GM18861 (cell line): ENCODE data around the gene KIFC1.

Experiments used
- ATAC-seq: cut with Tn5 transposase; IDR thresholded peaks from one replicate; pipeline ENCODE4 v1.9.1; 2021; ENCODE audit not compliant: unreplicated experiment

KIFC1 gene

DNA sequence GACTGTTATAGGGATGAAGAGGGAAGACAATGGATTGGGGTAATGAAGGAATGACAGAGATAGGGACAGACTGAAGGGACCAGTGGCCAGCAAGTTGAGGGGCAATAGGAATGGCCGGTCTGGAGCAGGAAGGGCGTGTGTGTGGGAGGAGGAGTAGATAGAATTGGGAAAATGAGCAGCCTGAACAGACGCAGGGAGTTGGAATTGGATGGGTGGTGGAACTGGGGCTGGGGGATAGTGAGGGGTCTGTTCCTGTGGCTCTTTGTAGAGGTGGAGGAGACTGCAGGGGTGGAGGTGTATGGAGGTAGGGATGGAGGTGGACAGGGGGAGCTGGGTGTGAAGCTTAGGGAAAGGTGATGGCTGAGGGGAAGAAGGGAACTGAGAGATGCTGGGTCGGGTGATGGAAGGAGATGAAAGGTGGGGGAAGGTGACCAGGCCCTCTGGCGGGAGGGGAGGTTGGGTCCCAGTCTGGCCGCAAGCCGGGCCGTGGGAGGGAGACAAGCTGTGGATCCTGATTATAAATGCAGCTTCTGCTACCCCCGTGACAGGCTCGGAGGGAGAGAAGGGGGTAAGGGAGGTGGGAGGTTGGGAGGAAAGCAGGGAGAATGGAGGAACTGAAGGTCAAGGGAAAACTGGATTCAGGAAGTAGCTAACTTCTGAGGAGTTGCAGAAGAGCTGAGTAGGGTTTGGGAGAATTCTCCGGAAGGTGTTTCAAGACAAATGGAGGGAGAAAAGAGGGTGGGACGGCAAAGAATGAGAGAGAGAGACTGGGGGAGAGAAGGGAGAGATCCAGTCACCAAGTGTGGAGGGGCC, 33.4 kb downstream of the KIFC1 start:
- ATAC-seq = no peak

DNA sequence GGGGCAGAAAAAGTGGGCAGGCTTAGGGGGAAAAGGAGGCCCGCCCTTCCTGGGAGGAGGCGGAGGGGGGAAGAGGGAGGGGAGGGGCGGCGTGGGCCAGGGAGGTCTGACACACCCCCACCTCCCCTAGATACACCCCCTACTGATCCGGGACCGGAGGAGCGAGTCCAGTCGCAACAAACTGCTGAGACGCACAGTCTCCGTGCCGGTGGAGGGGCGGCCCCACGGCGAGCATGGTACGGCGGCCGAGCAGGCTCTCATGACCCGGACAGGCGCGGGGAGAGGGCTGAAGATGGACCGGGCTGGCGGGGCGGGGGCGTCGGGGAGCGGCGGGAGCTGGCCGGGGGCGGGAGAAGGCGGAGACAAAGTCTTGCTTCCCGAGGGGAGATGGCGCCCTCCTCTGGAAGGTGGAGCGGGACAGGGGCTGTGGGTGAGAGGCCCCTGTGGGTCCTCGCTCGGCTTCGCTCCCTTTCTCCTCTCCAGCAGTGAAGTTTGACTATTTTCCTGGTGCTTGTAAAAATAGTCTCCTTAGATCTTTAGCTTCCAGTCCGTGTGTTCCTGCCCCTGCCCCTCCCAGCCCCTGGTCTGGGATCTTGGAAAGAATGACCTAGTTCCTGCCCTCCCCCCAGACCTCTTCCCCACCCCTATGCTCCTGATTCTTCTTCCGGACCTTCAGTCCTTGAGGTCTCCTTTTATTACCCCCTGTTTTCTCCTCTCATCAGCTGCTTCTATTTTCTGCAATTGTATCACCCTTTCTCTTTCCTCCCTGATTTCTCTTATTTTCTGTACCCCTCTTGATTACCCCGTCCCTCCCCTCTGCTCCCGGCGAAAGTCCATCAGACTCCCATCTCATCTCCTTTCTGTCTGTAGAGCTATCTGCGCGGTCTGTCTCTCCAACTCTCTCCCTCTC, 34.3 kb downstream of the KIFC1 start:
- ATAC-seq = no peak

DNA sequence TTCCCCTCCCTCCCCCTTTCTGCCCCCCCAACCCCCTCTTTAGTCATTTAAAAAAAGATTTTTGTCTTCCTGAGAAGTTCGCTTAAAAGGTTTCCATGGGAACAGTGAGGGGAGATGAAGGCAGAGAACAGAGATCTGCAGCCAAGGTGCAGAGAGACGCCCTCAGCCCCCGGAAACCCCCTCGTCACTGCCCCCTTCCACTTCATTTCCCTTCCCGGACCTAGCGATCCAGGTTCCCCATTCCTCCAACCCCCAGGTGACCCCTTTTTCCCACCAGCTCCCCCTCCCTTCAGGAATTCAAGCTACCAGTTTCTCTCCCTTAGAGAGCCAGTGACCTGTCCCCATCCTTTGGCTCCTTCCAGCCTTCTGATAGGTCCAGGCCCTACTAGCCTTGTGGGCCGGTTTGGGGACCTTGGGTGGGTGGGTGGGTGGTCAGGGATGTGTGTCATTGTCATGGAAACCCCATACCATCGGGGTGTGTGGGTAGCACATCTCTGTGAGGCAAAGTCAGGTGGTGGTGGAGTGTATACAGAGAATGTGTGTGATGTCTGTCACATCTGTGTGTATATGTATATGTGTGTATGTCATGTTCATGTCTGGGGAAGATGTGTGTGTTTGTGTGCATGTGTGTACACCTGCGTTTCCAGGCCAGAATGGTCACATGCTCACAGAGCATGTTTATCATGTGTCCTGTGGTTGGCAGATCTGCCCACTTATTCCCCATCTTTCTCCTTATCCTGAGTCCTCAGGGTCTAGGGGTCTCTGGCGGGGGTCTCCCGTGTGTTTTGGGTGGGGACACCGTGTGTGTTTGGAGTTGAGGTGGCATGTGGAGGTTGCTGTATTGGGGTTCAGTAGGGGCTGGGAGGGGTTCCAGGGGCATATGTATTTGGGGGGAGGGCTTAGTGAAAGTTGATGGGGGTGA, 35.2 kb downstream of the KIFC1 start:
- no peak for ATAC-seq

DNA sequence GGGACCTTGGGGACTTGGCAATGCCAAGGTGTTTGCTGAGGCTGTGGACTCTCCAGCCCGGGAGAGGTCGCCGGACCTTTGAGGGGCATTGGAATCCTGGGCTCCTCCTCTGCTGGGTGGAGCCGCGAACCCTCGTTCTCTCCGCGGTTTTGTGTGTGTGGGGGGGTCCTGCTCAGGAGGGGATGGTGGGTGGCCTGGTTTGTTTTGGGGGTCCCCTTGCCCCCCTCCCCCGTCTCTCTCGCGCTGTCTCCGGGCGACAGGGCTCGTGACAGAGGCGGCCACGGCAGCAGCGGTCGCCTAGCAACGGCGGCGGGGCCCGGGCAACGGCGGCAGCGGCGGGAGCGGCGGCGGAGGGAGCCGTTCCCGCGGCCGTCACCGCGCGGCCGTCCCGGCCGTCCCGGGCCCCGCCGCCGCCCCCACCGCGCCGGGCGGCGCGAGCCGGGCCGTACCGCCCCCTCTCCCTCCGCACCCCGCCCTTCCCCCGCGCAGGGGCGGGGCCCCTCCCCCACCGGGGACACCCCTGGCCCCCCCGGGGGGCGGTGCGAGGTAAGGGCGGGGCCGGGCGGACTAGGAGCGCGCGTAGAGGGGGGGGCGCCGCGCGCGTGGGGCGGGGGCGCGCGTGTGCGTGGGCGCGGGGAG, 36.1 kb downstream of the KIFC1 start:
- no peak for ATAC-seq

DNA sequence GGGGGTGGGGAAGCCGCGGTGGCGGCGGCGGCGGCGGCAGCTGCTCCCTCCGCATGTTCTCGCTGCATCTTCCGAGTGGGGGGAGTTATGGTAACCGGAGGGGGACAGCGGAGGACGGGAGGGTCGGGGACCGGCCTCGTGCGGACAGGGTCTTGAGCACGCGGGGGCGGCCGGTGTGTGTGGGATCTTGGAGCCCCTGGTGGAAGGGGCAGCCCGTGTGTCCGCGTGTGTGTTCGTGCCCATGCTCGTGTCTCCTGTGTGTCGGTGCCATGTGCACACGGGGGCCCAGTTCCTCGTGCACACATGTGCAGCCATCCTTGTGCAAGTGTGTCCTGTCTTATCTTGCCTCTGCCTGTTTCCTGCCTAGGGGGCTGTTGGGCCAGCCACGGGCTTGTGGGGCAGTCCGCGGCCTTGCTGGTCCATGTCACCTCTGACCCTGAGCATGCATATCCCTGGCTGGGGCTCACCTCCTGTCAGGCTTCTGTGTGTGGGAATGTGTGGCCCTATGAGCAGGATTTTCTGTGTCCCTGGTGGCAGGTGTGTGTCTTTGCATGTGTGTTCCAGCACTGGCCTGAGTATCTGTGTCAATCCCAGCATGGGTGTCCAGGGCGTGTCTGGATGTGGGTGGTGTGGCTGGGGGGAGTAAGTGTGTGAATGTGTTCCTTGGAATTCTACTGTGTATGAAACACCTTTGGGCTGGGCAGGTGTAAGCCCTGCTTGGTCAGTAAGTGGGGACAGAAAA, 36.8 kb downstream of the KIFC1 start:
- ATAC-seq = no peak

DNA sequence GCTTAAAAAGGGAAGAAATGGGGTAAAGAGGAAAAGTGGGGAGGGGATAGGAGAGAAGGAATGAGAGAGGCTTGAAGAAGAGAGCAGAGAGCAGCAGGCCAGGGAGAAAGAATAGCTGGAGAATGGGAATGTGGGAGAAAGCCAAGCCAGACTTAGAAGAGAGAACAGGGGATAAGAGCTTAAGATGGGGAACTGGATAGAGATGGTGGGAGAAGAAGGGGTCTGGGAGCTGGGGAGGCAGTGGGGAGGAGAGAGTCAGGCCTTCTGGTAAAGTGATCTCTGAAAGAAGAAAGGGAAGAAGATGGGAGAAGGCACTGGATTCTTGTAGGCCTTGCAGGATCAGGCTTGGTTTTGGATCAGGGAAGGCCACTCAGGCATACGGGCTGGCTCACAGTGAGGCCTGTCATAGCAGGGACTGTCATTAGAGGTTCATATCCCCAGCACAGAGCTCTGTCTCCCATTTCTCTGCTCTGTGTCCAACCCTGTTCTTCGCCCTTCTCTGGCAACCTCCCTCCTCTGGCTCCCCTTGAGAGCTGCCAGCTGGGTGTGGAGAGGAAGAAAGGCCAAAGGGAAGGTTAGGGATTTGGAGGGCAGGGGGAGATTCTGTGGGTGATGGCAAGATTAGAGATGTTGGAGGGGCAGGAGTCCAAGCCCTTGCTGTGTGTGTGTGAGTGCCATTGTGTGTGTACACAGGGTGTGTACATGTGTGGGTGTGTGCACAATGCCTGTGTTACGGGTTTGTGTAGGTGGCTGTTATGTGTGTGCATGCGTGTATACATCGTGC, 37.5 kb downstream of the KIFC1 start:
- no peak for ATAC-seq

DNA sequence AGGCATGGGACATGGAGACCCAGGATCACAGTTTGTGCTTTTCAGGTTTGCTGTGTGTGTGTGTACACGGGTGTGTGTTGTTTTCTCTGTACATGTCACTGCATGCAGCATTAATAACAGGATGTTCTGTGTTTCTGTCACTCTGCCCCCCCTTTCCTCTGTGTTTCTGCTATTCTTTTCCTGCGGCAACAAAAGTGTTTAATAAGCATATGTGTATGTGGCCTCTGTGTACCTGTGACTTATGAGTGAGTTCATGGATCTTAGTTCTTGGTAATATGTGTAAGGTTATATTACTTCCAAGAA, 38.1 kb downstream of the KIFC1 start:
- ATAC-seq = no peak

DNA sequence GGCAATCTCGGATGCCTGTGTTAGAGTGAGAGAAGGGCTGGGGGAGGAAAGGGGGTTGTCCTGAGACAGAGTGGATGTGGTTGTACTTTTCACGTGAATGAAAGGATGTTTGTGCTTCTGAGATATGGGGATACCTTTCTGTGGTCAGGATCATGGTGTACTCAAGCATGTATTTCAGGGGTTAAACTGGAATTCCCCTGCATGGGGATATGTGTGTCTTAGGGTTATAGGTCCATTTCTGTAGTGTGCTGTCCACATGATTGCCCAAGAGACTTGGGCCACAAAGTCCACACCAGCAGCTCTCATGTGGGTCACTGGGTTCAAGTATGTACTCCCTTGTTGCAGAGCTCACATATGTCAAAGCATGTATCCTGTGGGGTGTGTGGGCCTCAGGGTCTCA, 38.7 kb downstream of the KIFC1 start:
- no peak for ATAC-seq

DNA sequence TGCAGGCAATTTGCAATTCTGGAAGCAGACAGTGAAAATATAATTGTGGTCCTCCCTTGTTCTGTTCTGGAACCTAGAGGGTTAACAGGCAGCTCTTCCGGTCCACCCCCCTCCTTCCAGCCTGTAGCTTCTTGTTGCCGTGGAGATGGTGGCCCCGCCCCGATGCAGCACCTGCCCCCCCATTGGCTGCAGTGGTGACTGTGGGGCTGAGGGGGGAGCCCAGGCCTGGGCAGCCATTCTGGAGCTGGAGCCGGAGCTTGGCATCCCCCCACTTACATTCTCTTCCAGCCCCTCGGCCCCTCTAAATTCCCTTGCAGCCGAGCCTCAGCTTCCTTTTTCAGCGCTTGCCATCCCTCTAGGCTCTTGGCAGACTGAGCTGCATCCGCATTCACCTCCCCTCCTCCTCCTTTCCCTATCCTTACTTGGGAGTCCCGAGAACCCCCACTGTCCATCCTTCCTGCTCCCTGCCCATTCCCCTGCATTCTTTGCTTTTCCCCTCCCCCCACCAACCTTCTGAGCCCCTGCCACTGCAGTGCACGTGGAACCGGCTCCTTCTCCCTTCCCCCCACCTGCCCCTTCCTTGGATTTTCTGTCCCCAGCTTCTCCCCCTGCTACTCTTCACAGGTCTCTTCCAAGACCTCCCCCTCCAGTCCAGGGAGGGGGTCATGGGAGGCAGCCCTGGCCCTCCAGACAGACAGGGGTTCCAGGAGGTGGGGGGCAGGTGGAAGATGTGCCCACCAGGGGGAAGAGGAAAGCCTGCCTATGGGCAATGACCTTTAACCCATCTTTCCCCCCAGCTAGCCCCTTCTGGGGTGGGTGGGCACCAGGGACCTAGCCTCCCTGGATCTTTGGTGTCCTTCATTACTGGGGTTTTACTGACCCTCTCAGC, 39.6 kb downstream of the KIFC1 start:
- no peak for ATAC-seq

DNA sequence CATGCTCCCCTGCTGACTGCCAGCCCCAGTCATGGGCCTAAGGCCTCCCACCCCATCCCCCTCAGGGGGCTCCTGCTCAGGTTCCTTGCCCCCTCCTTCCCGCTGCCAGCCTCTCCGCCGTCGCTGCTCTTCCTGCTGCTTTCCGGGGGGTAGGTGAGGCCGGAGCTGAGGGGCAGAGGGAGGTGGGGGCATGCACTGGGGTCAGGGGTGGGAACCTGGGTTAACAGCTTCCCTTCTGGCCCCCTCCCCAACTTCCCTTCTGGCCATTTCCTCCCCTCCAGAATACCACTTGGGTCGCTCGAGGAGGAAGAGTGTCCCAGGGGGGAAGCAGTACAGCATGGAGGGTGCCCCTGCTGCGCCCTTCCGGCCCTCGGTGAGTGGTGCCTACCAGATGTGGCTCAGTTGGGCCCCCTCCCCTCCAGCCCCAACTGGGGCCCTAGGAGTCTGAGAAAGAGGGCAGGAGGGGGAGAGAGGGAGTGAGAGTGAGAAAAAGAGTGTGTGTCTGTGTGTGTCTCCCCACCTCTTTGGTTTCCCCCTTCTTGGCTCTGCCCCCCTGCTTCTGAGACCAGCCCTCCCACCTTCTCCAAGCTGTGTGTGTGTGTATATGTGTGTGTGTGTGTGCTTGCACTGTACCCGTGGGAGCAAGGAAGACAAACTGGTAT, 40.4 kb downstream of the KIFC1 start:
- ATAC-seq = no peak

DNA sequence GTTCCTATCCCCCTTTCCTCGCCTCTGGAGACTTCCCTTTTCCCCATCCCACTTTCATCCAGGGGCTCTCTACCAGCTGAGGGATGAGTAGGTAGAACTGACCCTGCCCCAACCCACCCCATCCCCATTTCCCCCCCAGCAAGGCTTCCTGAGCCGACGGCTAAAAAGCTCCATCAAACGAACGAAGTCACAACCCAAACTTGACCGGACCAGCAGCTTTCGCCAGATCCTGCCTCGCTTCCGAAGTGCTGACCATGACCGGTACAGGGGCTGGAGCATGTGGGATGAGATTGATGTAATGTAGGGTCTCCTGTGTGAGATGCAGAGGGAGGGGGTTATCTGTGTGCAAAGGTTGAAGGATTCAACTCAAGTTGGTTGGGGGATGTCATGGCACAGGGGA, 40.9 kb downstream of the KIFC1 start:
- ATAC-seq = no peak

DNA sequence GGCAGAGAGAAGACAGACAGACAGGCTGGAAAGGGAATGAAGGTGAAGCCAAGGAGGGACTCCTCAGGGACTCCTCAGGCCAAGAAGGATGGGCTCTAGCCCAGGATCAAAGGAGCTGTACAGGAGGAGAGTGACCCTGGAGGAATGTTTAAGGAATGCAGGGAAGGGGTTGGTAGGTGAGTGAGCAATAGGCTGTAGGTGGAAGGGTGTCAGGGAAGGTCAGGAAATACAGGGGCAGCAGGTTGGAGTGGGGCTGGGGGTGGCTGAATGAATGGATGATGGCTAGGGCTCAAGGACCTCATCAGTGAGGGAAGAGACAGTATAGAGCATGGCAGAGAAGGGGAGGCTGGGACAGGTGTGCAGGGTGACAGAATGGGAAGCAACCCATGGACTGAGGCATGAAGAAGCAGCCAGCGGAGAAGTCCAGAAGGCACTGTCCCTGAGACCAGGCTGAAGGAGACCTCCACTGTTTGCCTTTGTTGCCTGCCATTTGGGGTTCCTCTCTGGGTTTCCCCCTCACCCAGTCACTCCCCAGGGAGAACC, 41.4 kb downstream of the KIFC1 start:
- ATAC-seq = no peak

DNA sequence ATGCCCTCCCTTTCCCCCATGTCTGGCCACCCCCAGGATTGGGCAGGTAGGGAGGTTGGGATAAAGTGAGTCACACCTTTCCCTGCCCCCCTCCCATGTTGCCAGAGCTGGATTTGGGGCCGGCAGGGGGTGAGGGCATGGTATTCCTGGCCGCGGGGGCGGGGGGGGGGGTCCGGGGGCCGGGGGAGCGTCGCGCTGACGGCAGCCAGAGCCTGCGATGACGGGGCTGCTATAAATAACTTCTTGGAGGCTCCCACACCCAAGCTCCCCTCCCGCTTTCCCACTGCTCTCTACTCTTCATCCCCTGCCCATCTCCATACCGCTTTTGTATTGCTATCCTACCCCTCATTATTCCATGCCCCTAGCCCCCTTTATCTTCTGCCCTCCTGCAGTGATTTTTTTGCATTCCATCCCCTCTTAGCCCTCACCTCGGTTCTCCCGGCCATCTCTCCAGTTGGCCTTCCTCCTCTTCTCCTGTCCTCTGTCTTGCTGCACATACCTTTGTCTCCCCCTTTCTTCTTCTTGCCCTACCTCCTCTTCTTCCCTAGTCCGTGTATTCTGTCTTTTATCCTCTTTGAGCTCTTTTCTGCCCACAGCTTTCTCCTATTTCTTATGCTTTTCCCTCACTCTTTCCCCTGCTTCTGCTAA, 42.0 kb downstream of the KIFC1 start:
- no peak for ATAC-seq

DNA sequence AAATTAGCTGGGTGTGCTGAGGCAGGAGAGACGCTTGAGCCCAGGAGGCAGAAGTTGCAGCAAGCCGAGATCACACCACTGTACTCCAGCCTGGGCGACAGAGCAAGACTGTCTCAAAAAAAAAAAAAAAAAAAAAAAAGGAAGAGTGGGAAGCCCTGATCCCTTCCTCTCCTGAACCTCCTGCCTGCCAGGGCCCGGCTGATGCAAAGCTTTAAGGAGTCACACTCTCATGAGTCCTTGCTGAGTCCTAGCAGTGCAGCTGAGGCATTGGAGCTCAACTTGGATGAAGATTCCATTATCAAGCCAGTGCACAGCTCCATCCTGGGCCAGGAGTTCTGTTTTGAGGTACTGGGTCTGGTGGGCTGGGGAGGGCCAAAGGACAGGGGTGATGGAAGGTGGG, 43.3 kb downstream of the KIFC1 start:
- ATAC-seq = no peak

DNA sequence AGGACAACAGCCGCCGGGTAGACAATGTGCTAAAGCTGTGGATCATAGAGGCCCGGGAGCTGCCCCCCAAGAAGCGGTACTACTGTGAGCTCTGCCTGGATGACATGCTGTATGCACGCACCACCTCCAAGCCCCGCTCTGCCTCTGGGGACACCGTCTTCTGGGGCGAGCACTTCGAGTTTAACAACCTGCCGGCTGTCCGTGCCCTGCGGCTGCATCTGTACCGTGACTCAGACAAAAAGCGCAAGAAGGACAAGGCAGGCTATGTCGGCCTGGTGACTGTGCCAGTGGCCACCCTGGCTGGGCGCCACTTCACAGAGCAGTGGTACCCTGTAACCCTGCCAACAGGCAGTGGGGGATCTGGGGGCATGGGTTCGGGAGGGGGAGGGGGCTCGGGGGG, 46.0 kb downstream of the KIFC1 start:
- no peak for ATAC-seq

DNA sequence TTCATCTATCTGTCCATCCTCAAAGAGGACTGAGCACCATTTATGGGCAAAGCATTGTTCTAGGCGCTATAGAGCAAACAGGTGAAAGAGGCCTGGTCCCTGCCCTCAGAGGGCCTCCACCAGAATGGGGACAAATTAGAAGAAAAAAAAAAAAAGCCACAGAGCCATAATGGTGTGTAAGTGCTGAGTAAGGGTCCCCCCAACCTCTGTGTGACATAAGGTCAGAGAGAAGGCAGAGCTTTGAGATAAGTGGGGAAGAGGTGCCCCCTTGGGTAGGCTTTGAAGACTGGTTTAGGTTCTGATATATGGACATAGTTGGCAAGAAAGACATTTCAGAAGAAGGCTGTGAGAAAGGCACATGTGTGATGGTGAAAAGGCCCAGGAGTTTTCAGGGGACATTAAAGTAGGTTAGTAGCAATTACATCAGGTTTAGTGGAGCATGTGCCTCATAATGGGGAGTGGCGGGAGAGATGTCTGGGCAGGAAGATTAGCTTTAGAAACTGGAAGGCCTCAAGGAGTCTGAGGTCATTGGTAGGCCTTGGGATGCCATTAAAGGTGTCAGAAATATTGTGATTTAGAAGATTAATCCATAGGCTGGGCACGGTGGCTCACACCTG, 47.5 kb downstream of the KIFC1 start:
- no peak for ATAC-seq
